Activated naive CD4-positive, alpha-beta T cell treated with anti-CD3 and anti-CD28 coated beads, Interleukin-2, amount 10 ng/mL, durations not matched to agents 7 days and 5 days (primary cell): ENCODE data around the gene HIP1.
"Not testable (repeated sequence)": the region's sequence is repeated elsewhere in the genome, so short reads cannot be mapped to it uniquely, and the experiment has no call there.

Experiments used
- CTCF ChIA-PET: fragments of 350-600 bp; sonication (Branson Sonifier 250); formaldehyde crosslinking; loops from one replicate; lab custom pipeline; 2021; ENCODE audit warnings: antibody characterized with exemption; lab: Charles Lee
- DNase-seq: peaks from one replicate; pipeline ENCODE4 v3.0.0-alpha.2; 2020
- H3K27ac Mint-ChIP-seq: one replicate; pipeline ENCODE4 v1.8.0; 2021; ENCODE audit warnings: mild to moderate bottlenecking, moderate library complexity, mixed read lengths
- H3K27me3 Mint-ChIP-seq: one replicate; pipeline ENCODE4 v1.8.0; 2021; ENCODE audit warnings: mild to moderate bottlenecking, mixed read lengths
- H3K36me3 Mint-ChIP-seq: one replicate; pipeline ENCODE4 v1.8.0; 2021; ENCODE audit warnings: mixed read lengths
- H3K4me1 Mint-ChIP-seq: one replicate; pipeline ENCODE4 v1.8.0; 2021; ENCODE audit warnings: mixed read lengths
- H3K4me3 Mint-ChIP-seq: one replicate; pipeline ENCODE4 v1.8.0; 2021; ENCODE audit warnings: mild to moderate bottlenecking, moderate library complexity, mixed read lengths
- H3K9me3 Mint-ChIP-seq: one replicate; pipeline ENCODE4 v1.8.0; 2021; ENCODE audit warnings: mixed read lengths

HIP1 gene

GRCh38 chr7:75689246-75690099 lies 49.3 kb downstream of the HIP1 start:
- DNase-seq, result no peak
- Mint-ChIP-seq H3K27ac (no peak overlapping the region), H3K27me3 (peaks cover 32% of the 10 kb centered on the region), H3K4me3 (no peak overlapping the region), H3K9me3 (no peaks in the 10 kb centered on the region), H3K36me3 (no peaks in the 10 kb centered on the region), H3K4me1 (no peaks in the 10 kb centered on the region)
- CTCF ChIA-PET, result no interaction called here

GRCh38 chr7:75688200-75689136 lies 50.3 kb downstream of the HIP1 start:
- CTCF ChIA-PET, result no interaction called here
- no peaks in the 10 kb centered on the region for H3K9me3 Mint-ChIP-seq
- no peaks in the 10 kb centered on the region for H3K4me1 Mint-ChIP-seq
- H3K27ac Mint-ChIP-seq, result no peak overlapping the region
- H3K4me3 Mint-ChIP-seq, result no peak overlapping the region
- no peak for DNase-seq
- H3K27me3 Mint-ChIP-seq, result peaks cover 29% of the 10 kb centered on the region
- H3K36me3 Mint-ChIP-seq, result no peaks in the 10 kb centered on the region

DNA sequence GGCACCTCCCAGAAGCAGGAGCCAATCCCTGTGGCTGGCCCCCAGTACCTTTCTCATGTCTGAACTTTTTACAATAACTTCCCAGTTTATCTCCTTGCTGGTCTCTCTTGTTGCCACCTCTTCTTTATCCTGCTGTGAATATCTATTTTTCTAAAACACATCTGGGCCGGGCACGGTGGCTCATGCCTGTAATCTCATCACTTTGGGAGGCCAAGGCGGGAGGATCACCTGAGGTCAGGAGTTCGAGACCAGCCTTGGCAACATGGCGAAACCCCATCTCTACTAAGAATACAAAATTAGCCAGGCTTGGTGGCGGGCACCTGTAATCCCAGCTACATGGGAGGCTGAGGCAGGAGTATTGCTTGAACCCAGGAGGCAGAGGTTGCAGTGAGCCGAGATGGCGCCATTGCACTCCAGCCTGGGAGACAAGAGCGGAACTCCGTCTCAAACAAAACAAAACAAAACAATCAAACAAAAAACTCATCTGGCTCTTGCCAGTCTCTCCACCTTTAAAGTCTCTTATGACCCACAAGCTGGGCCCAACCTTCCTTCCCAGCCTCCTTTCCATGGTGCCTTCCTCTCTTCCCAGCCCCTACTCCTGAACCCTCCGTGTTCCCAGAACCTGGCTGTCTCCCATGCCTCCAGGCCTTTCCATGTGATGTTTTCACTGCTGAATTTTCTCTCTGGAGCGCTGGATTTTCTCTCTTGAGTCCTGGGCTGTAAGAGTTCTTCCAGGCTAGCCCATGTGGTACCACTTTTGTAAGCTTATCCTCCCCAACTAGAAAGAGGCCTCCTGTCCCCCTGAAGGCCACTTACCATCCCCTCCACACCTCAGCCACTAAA lies 51.3 kb downstream of the HIP1 start:
- Mint-ChIP-seq H3K36me3 (no peaks in the 10 kb centered on the region), H3K4me3 (no peak overlapping the region), H3K4me1 (no peaks in the 10 kb centered on the region), H3K27me3 (peaks cover 29% of the 10 kb centered on the region), H3K9me3 (no peaks in the 10 kb centered on the region), H3K27ac (no peak overlapping the region)
- DNase-seq, result no peak
- CTCF ChIA-PET, result no interaction called here

- no peaks in the 10 kb centered on the region for H3K4me1 Mint-ChIP-seq
These were observed 52.2 kb downstream of the HIP1 start for GRCh38 chr7:75686551-75686950.

GRCh38 chr7:75682052-75682451 lies 56.7 kb downstream of the HIP1 start:
- H3K27ac Mint-ChIP-seq, H3K27me3 Mint-ChIP-seq, H3K4me1 Mint-ChIP-seq, H3K4me3 Mint-ChIP-seq, DNase-seq, CTCF ChIA-PET, H3K36me3 Mint-ChIP-seq, H3K9me3 Mint-ChIP-seq: not testable (repeated sequence)

More at GRCh38 chr7:75686551-75686950, 52.2 kb downstream of the HIP1 start:
- Mint-ChIP-seq H3K36me3 (no peaks in the 10 kb centered on the region), H3K4me3 (no peak overlapping the region), H3K27me3 (peaks cover 29% of the 10 kb centered on the region), H3K9me3 (no peaks in the 10 kb centered on the region), H3K27ac (no peak overlapping the region)
- DNase-seq, result no peak
- CTCF ChIA-PET, result no interaction called here

GRCh38 chr7:75679060-75679459 lies 59.7 kb downstream of the HIP1 start:
- H3K36me3 Mint-ChIP-seq, result peaks cover 2% of the 10 kb centered on the region
- no peak overlapping the region for H3K4me3 Mint-ChIP-seq
- no peak overlapping the region for H3K27ac Mint-ChIP-seq
- peaks cover 4% of the 10 kb centered on the region for H3K9me3 Mint-ChIP-seq
- H3K4me1 Mint-ChIP-seq, result no peaks in the 10 kb centered on the region
- CTCF ChIA-PET, result no interaction called here
- DNase-seq, result no peak
- peaks cover 4% of the 10 kb centered on the region for H3K27me3 Mint-ChIP-seq

DNA sequence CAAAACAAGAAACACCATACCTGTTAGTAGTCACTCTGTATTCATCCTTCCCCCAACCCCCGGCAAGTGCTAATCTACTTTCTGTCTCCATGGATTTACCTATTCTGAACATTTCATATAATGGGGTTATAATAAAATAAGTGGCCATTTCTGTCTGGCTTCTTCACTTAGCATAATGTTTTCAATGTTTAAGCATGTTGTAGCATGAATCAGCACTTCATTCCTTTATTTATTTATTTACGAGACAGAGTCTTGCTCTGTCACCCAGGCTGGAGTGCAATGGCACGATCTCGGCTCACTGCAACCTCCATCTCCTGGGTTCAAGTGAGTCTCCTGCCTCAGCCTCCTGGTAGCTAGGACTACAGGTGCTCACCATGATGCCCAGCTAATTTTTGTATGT lies 69.2 kb downstream of the HIP1 start:
- no peaks in the 10 kb centered on the region for H3K27me3 Mint-ChIP-seq

DNA sequence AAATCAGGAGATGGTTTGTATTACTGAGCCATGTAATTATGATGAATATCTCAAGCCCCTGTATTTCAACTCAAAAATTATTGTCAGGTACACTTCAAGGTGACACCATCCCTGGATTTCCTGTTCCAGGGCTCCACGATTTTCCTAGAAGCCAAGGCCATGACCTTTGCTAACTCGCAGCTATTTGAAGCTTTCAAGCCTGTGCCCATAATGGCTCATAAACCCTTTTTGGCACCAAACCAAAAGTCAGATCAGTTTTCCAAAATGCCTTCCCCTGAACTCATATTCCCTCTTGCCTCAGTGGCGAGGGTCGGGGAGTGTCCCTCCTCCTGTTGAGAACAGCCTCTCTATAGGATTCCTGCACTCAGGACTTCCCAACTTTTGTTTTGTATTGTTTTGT lies 70.8 kb downstream of the HIP1 start:
- Mint-ChIP-seq H3K9me3 (no peaks in the 10 kb centered on the region), H3K27me3 (no peaks in the 10 kb centered on the region), H3K4me1 (no peaks in the 10 kb centered on the region), H3K36me3 (no peaks in the 10 kb centered on the region), H3K4me3 (no peak overlapping the region), H3K27ac (no peak overlapping the region)
- CTCF ChIA-PET, result no interaction called here
- DNase-seq, result no peak

More for the DNA sequence above, 69.2 kb downstream of the HIP1 start:
- H3K4me3 Mint-ChIP-seq, result no peak overlapping the region
- no peak for DNase-seq
- no peaks in the 10 kb centered on the region for H3K4me1 Mint-ChIP-seq
- no peak overlapping the region for H3K27ac Mint-ChIP-seq
- H3K9me3 Mint-ChIP-seq, result no peaks in the 10 kb centered on the region
- CTCF ChIA-PET, result no interaction called here
- H3K36me3 Mint-ChIP-seq, result no peaks in the 10 kb centered on the region

DNA sequence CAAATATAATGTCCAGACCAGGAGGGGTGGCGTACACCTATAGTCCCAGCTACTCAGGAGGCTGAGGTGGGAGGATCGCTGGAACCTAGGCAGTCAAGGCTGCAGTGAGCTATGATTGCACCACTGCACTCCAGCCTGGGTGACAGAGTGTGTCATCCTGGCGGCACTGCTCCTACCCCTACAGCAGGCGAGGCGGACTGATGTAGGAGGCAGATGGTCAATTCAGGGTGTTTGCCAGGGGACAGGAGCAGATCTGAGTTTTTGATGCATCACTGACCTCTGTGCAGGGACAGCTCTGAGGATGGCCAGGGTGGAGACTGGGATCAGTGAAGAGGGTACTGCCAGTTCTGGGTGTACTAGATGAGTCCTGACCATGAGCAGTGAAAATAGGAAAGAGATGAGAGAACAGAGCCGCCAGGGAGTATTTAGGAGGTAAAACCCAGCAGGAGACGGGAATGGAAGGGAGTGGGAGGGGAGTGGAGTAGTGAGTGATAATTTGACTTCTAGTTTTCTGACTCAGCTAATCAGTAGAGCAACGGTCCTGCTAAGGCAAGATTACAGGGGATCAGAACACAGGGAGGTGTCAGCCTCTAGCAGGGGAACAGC lies 75.3 kb downstream of the HIP1 start:
- H3K27ac Mint-ChIP-seq, result no peak overlapping the region
- H3K27me3 Mint-ChIP-seq, result no peaks in the 10 kb centered on the region
- CTCF ChIA-PET, result no interaction called here

GRCh38 chr7:75662579-75663301 lies 76.0 kb downstream of the HIP1 start:
- H3K36me3 Mint-ChIP-seq, result no peaks in the 10 kb centered on the region
- H3K27me3 Mint-ChIP-seq, result no peaks in the 10 kb centered on the region
- CTCF ChIA-PET, result no interaction called here
- no peak for DNase-seq
- no peak overlapping the region for H3K4me3 Mint-ChIP-seq
- no peaks in the 10 kb centered on the region for H3K9me3 Mint-ChIP-seq
- H3K27ac Mint-ChIP-seq, result no peak overlapping the region
- H3K4me1 Mint-ChIP-seq, result no peaks in the 10 kb centered on the region

More for the DNA sequence above, 75.3 kb downstream of the HIP1 start:
- DNase-seq, result no peak
- H3K4me1 Mint-ChIP-seq, result no peaks in the 10 kb centered on the region
- no peak overlapping the region for H3K4me3 Mint-ChIP-seq
- no peaks in the 10 kb centered on the region for H3K9me3 Mint-ChIP-seq
- no peaks in the 10 kb centered on the region for H3K36me3 Mint-ChIP-seq

- no peak for DNase-seq
- CTCF ChIA-PET, result no interaction called here
- H3K36me3 Mint-ChIP-seq, result no peaks in the 10 kb centered on the region
- H3K27me3 Mint-ChIP-seq, result no peaks in the 10 kb centered on the region
- no peaks in the 10 kb centered on the region for H3K4me1 Mint-ChIP-seq
- H3K27ac Mint-ChIP-seq, result no peak overlapping the region
- H3K4me3 Mint-ChIP-seq, result no peak overlapping the region
- no peaks in the 10 kb centered on the region for H3K9me3 Mint-ChIP-seq
These were observed 78.0 kb downstream of the HIP1 start for GRCh38 chr7:75660566-75661215.

DNA sequence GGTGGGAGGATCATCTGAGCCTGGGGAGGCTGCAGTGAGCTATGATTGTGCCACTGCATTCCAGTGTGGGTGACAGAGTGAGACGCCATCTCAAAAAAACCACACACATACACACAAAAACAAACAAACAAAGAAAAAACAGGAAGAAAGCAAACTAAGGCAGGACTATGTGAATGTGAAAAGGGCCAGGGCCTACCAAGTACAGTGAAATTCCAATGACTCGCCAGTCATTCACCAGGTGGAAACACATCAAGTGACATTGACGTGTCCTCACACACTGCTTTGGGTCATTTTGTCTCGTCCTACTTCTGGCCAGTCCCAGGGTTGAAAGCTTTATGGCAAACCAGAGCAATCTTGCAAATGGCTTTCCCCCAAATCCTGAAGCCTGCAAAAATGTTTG lies 79.9 kb downstream of the HIP1 start:
- no peaks in the 10 kb centered on the region for H3K4me1 Mint-ChIP-seq
- DNase-seq, result no peak
- H3K9me3 Mint-ChIP-seq, result no peaks in the 10 kb centered on the region
- H3K36me3 Mint-ChIP-seq, result no peaks in the 10 kb centered on the region
- no peak overlapping the region for H3K4me3 Mint-ChIP-seq
- CTCF ChIA-PET, result no interaction called here
- no peaks in the 10 kb centered on the region for H3K27me3 Mint-ChIP-seq
- H3K27ac Mint-ChIP-seq, result no peak overlapping the region

DNA sequence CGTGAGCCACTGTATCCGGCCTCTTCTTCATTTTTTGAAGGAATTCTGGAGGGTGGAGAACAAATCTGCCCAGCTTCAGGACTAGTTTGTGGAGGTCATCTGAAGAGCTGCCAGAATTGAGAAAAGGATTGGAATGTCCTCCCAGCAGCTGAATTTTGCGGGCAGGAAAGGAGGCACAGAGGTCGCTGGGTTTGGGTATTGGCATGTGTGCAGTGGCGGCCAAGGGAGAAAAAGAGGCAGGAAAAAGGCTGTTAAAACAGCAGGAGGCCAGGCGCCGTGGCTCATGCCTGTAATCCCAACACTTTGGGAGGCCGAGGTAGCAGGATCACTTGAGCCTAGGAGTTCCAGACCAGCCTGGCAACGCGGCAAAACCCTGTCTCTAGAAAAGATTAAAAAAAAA lies 80.4 kb downstream of the HIP1 start:
- Mint-ChIP-seq H3K9me3 (no peaks in the 10 kb centered on the region), H3K27ac (no peak overlapping the region), H3K27me3 (no peaks in the 10 kb centered on the region), H3K4me1 (no peaks in the 10 kb centered on the region), H3K36me3 (no peaks in the 10 kb centered on the region), H3K4me3 (no peak overlapping the region)
- CTCF ChIA-PET, result no interaction called here
- no peak for DNase-seq
